Kidney epithelial cell (primary cell): ENCODE measurements around the gene CCND2. TPM values are rescaled to one million over a fixed set of nuclear protein-coding genes. Genes with fewer than 3 reads are reported as not detected.

Experiments used
- DNase-seq: peaks from one replicate; pipeline ENCODE4 v3.0.0-alpha.2; 2010; ENCODE audit warnings: low read depth
- H3K27me3 ChIP-seq: 2 replicates; pipeline ENCODE4 v1.6.0; 2011; ENCODE audit warnings: low read length; ENCODE audit not compliant: control insufficient read depth, insufficient read depth
- H3K36me3 ChIP-seq: 2 replicates; pipeline ENCODE4 v1.5.1; 2011; ENCODE audit warnings: low read length; ENCODE audit not compliant: control insufficient read depth, insufficient read depth
- H3K4me3 ChIP-seq: 2 replicates; pipeline ENCODE4 v1.5.1; 2011; ENCODE audit warnings: low read depth, mild to moderate bottlenecking, control low read depth, low read length
- CTCF ChIP-seq: IDR thresholded peaks from 2 replicates; pipeline ENCODE4 v1.5.1; 2011; ENCODE audit warnings: mild to moderate bottlenecking, moderate library complexity, low read length, control low read depth, inconsistent platforms; ENCODE audit not compliant: insufficient read depth, poor library complexity, severe bottlenecking
- total RNA-seq: library from RNA; depleted of rRNA; stranded (reverse); fragments of >200 nt; gene quantifications from 2 replicates; pipeline ENCODE4 v1.2.3, GENCODE V29; 2015

The CCND2 gene
- total RNA-seq, 1 donor from 2014 or later, result 88.3 TPM

- no peaks in the 10 kb centered on the region for H3K36me3 ChIP-seq
- no peak for TF ChIP-seq CTCF
- no peaks in the 10 kb centered on the region for H3K27me3 ChIP-seq
- H3K4me3 ChIP-seq, result no peak overlapping the region
- no peak for DNase-seq
Measured at GRCh38 chr12:4250691-4251090, 22.9 kb upstream of the CCND2 start.

GRCh38 chr12:4251216-4251891, 22.2 kb upstream of the CCND2 start:
- no peak for TF ChIP-seq CTCF
- DNase-seq, result no peak
- no peaks in the 10 kb centered on the region for H3K36me3 ChIP-seq
- no peak overlapping the region for H3K4me3 ChIP-seq
- no peaks in the 10 kb centered on the region for H3K27me3 ChIP-seq

- no peaks in the 10 kb centered on the region for H3K36me3 ChIP-seq
- no peak for DNase-seq
- no peak for TF ChIP-seq CTCF
- no peaks in the 10 kb centered on the region for H3K27me3 ChIP-seq
- H3K4me3 ChIP-seq, result no peak overlapping the region
Measured at GRCh38 chr12:4251967-4252366, 21.6 kb upstream of the CCND2 start.

- no peak for TF ChIP-seq CTCF
- no peaks in the 10 kb centered on the region for H3K36me3 ChIP-seq
- no peaks in the 10 kb centered on the region for H3K27me3 ChIP-seq
- no peak for DNase-seq
- H3K4me3 ChIP-seq, result no peak overlapping the region
Measured at GRCh38 chr12:4252601-4253000, 21.0 kb upstream of the CCND2 start.

GRCh38 chr12:4256043-4256826, 17.3 kb upstream of the CCND2 start:
- H3K36me3 ChIP-seq, result no peaks in the 10 kb centered on the region
- no peak for TF ChIP-seq CTCF
- no peak for DNase-seq

More at GRCh38 chr12:4256043-4256826, 17.3 kb upstream of the CCND2 start:
- no peak overlapping the region for H3K4me3 ChIP-seq
- peaks cover 3% of the 10 kb centered on the region for H3K27me3 ChIP-seq
